ENCODE data around the gene PHLDA1. TPM values are rescaled to one million over a fixed set of nuclear protein-coding genes. Genes with fewer than 3 reads are reported as not detected.

PHLDA1 gene
- total and polyA plus RNA-seq, 7 experiments from 2014 or later = 0.20 to 25.1 (median 1.5) TPM

DNA sequence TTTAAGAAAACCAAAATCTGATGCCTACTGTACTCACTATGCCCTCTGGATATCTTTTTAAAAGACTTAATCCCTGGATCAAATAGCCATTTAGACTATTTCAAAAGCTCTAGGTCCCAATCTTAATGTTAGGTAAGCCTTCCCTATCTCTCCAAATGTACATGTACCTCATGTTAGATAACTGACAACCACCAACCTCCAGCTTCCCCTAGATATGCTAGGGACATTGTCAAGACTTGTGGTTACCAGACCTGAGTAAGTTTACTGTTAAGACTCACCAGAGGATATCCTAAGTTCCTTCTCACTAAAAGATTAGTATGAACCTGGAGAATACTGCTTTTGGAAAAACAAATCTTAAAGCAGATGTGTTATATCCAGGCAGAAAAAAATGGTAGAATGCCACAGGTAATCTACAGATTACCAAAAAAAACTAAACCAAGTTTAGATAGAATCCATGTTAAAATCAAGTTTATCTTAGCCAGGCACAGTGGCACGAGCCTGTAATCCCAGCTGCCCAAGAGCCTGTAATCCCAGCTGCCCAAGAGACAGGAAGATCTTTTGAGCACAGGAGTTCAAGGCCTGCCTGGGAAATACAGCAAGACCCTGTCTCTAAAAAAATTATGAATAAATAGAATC, 43.2 kb upstream of the PHLDA1 start:
- ChIA-PET POLR2A (no interaction called here), CTCF (no interaction called here)
- H3K27ac Mint-ChIP-seq = peak overlapping the region in 1 of 9 donors; percentile 8
- Histone ChIP-seq H3K36me3 (ENCODE audit: control insufficient read depth in 2 of 3, insufficient read depth in 3 of 3, low read length in 3 of 3) (peaks cover 0 to 9% (median 0%) of the 10 kb centered on the region in 3 experiments), H3K27me3 (ENCODE audit: control insufficient read depth in 2 of 2, insufficient read depth in 2 of 2, low read length in 2 of 2) (no peaks in the 10 kb centered on the region), H3K4me3 (ENCODE audit: low read length) (no peak overlapping the region), H3K27ac (ENCODE audit: low read depth, low read length) (no peak overlapping the region), H3K9me3 (ENCODE audit: control insufficient read depth in 2 of 3, low read length in 3 of 3) (no peaks in the 10 kb centered on the region), H3K4me1 (ENCODE audit: control insufficient read depth in 2 of 2, insufficient read depth in 2 of 2, low read length in 2 of 2) (peaks cover 0 to 10% of the 10 kb centered on the region in 2 donors)
- H3K4me3 Mint-ChIP-seq = peak overlapping the region in 4 of 10 donors; percentile 2 to 16 (median 10)
- H3K9me3 Mint-ChIP-seq = peaks cover 0 to 11% (median 2%) of the 10 kb centered on the region in 11 donors
- ATAC-seq = peak; percentile 55
- H3K27me3 Mint-ChIP-seq = no peaks in the 10 kb centered on the region
- peaks cover 45 to 91% (median 77%) of the 10 kb centered on the region in 7 donors for H3K4me1 Mint-ChIP-seq
- intact Hi-C loops (cut with micrococcal nuclease) = loop anchor here (1.0 kb wide), 2 partner anchors 7 to 8 kb away; no protein-coding TSS in a partner anchor
- H3K36me3 Mint-ChIP-seq = peaks cover 19 to 47% (median 33%) of the 10 kb centered on the region in 5 donors
- DNase-seq = no peak

GRCh38 chr12:76073561-76073960, 42.0 kb upstream of the PHLDA1 start:
- CTCF ChIA-PET = interaction anchor here (1.1 kb wide), 1 partner anchor 481 kb away, joined by 3 read pairs; no protein-coding TSS in a partner anchor
- Histone ChIP-seq H3K36me3 (ENCODE audit: control insufficient read depth in 2 of 3, insufficient read depth in 3 of 3, low read length in 3 of 3) (peaks cover 0 to 13% (median 0%) of the 10 kb centered on the region in 3 experiments), H3K27me3 (ENCODE audit: control insufficient read depth in 2 of 2, insufficient read depth in 2 of 2, low read length in 2 of 2) (no peaks in the 10 kb centered on the region), H3K4me1 (ENCODE audit: control insufficient read depth in 2 of 2, insufficient read depth in 2 of 2, low read length in 2 of 2) (peaks cover 0 to 10% of the 10 kb centered on the region in 2 donors), H3K9me3 (ENCODE audit: control insufficient read depth in 2 of 3, low read length in 3 of 3) (no peaks in the 10 kb centered on the region), H3K4me3 (ENCODE audit: low read length) (no peak overlapping the region), H3K27ac (ENCODE audit: low read depth, low read length) (no peak overlapping the region)
- Mint-ChIP-seq H3K27me3 (no peaks in the 10 kb centered on the region), H3K9me3 (peaks cover 0 to 3% (median 0%) of the 10 kb centered on the region in 11 donors), H3K4me3 (peak overlapping the region in 3 of 10 donors; percentile 3 to 30 (median 18)), H3K36me3 (peaks cover 15 to 48% (median 30%) of the 10 kb centered on the region in 5 donors), H3K4me1 (peaks cover 43 to 92% (median 77%) of the 10 kb centered on the region in 7 donors), H3K27ac (peak overlapping the region in 2 of 9 donors; percentile 5 to 39)
- DNase-seq (no peak), ATAC-seq (no peak)
- intact Hi-C loops (cut with micrococcal nuclease) = no loop called here
- POLR2A ChIA-PET = no interaction called here

DNA sequence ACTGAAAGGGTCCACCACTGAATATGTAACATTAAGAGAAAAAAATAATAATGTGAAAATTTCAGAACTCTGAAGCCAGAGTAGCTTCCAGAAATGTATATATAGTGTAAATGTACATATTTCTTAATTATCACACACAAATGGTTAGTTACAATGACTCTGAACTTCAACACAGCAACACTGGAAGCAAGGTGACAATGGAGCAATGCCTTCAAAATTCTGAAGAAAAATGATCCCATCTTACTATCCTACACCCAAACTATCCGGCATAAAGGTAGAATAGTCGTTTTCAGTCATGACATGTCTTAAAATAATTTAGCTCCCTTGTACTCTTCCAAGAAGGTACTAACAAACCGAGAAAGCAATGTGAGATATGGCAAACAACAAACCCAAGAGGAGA, 41.0 kb upstream of the PHLDA1 start:
- no peak overlapping the region for H3K4me3 ChIP-seq (ENCODE audit: low read length)
- ATAC-seq (no peak), DNase-seq (no peak)
- peak overlapping the region in 3 of 10 donors; percentile 4 to 42 (median 32) for H3K4me3 Mint-ChIP-seq
- peak overlapping the region in 1 of 9 donors; percentile 7 for H3K27ac Mint-ChIP-seq
- H3K4me1 ChIP-seq (ENCODE audit: control insufficient read depth in 2 of 2, insufficient read depth in 2 of 2, low read length in 2 of 2) = peaks cover 0 to 10% of the 10 kb centered on the region in 2 donors
- H3K27me3 Mint-ChIP-seq = no peaks in the 10 kb centered on the region
- no peaks in the 10 kb centered on the region for H3K9me3 ChIP-seq (ENCODE audit: control insufficient read depth in 2 of 3, low read length in 3 of 3)
- peaks cover 38 to 94% (median 80%) of the 10 kb centered on the region in 7 donors for H3K4me1 Mint-ChIP-seq
- H3K36me3 Mint-ChIP-seq = peaks cover 13 to 53% (median 33%) of the 10 kb centered on the region in 5 donors
- ChIA-PET CTCF (no interaction called here), POLR2A (no interaction called here)
- no peak overlapping the region for H3K27ac ChIP-seq (ENCODE audit: low read depth, low read length)
- peaks cover 0 to 22% (median 0%) of the 10 kb centered on the region in 3 experiments for H3K36me3 ChIP-seq (ENCODE audit: control insufficient read depth in 2 of 3, insufficient read depth in 3 of 3, low read length in 3 of 3)
- intact Hi-C loops (cut with micrococcal nuclease) = no loop called here
- no peaks in the 10 kb centered on the region for H3K27me3 ChIP-seq (ENCODE audit: control insufficient read depth in 2 of 2, insufficient read depth in 2 of 2, low read length in 2 of 2)
- no peaks in the 10 kb centered on the region for H3K9me3 Mint-ChIP-seq

DNA sequence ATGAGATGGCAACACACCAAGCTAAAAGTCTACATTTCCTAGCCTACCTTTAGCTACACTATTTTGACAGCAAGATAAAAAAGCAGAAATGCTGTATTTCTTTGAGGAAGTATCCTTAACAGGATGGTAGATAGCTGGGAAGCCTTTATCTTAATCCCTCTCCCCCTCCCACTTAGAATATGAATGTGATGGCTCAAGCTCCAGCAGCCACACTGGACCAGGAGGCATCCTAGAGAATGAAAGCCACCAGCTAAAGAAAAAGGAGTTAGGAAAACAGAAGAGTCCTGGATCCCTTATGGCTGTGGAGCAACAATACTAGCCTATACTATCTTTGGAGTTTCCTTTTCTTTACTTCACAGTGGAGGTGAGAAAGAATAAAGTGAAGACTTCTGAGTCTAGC, 37.8 kb upstream of the PHLDA1 start:
- Mint-ChIP-seq H3K36me3 (peaks cover 30 to 84% (median 60%) of the 10 kb centered on the region in 5 donors), H3K9me3 (peaks cover 0 to 17% (median 13%) of the 10 kb centered on the region in 11 donors), H3K27me3 (no peaks in the 10 kb centered on the region), H3K4me1 (peaks cover 32 to 80% (median 64%) of the 10 kb centered on the region in 7 donors), H3K4me3 (no peak overlapping the region), H3K27ac (peak overlapping the region in 2 of 9 donors; percentile 5 to 32)
- Histone ChIP-seq H3K9me3 (ENCODE audit: control insufficient read depth in 2 of 3, low read length in 3 of 3) (peaks cover 0 to 12% (median 0%) of the 10 kb centered on the region in 3 experiments), H3K4me1 (ENCODE audit: control insufficient read depth in 2 of 2, insufficient read depth in 2 of 2, low read length in 2 of 2) (peaks cover 0 to 5% of the 10 kb centered on the region in 2 donors), H3K27ac (ENCODE audit: low read depth, low read length) (no peak overlapping the region), H3K36me3 (ENCODE audit: control insufficient read depth in 2 of 3, insufficient read depth in 3 of 3, low read length in 3 of 3) (peaks cover 0 to 47% (median 4%) of the 10 kb centered on the region in 3 experiments), H3K27me3 (ENCODE audit: control insufficient read depth in 2 of 2, insufficient read depth in 2 of 2, low read length in 2 of 2) (no peaks in the 10 kb centered on the region), H3K4me3 (ENCODE audit: low read length) (no peak overlapping the region)
- DNase-seq = no peak
- POLR2A ChIA-PET = no interaction called here
- no peak for ATAC-seq
- intact Hi-C loops (cut with micrococcal nuclease) = no loop called here
- CTCF ChIA-PET = no interaction called here

GRCh38 chr12:76065917-76066316, 34.3 kb upstream of the PHLDA1 start:
- Histone ChIP-seq H3K27me3 (ENCODE audit: control insufficient read depth in 2 of 2, insufficient read depth in 2 of 2, low read length in 2 of 2) (no peaks in the 10 kb centered on the region), H3K4me1 (ENCODE audit: control insufficient read depth in 2 of 2, insufficient read depth in 2 of 2, low read length in 2 of 2) (no peaks in the 10 kb centered on the region), H3K27ac (ENCODE audit: low read depth, low read length) (no peak overlapping the region), H3K9me3 (ENCODE audit: control insufficient read depth in 2 of 3, low read length in 3 of 3) (peaks cover 0 to 12% (median 0%) of the 10 kb centered on the region in 3 experiments), H3K4me3 (ENCODE audit: low read length) (no peak overlapping the region), H3K36me3 (ENCODE audit: control insufficient read depth in 2 of 3, insufficient read depth in 3 of 3, low read length in 3 of 3) (peaks cover 0 to 66% (median 9%) of the 10 kb centered on the region in 3 experiments)
- H3K4me1 Mint-ChIP-seq = peaks cover 19 to 57% (median 46%) of the 10 kb centered on the region in 7 donors
- ChIA-PET CTCF (interaction anchor here (0.6 kb wide), 1 partner anchor 18 kb away, joined by 8 read pairs; no protein-coding TSS in a partner anchor), POLR2A (no interaction called here)
- no peak for DNase-seq
- no peak overlapping the region for H3K4me3 Mint-ChIP-seq
- H3K36me3 Mint-ChIP-seq = peaks cover 20 to 87% (median 66%) of the 10 kb centered on the region in 5 donors
- H3K9me3 Mint-ChIP-seq = peaks cover 0 to 20% (median 13%) of the 10 kb centered on the region in 11 donors
- intact Hi-C loops (cut with micrococcal nuclease) = no loop called here
- H3K27me3 Mint-ChIP-seq = no peaks in the 10 kb centered on the region
- no peak overlapping the region for H3K27ac Mint-ChIP-seq
- ATAC-seq = no peak

- Histone ChIP-seq H3K4me1 (ENCODE audit: control insufficient read depth in 2 of 2, insufficient read depth in 2 of 2, low read length in 2 of 2) (no peaks in the 10 kb centered on the region), H3K27me3 (ENCODE audit: control insufficient read depth in 2 of 2, insufficient read depth in 2 of 2, low read length in 2 of 2) (no peaks in the 10 kb centered on the region), H3K9me3 (ENCODE audit: control insufficient read depth in 2 of 3, low read length in 3 of 3) (peaks cover 0 to 12% (median 0%) of the 10 kb centered on the region in 3 experiments), H3K4me3 (ENCODE audit: low read length) (no peak overlapping the region), H3K27ac (ENCODE audit: low read depth, low read length) (no peak overlapping the region), H3K36me3 (ENCODE audit: control insufficient read depth in 2 of 3, insufficient read depth in 3 of 3, low read length in 3 of 3) (peaks cover 0 to 65% (median 9%) of the 10 kb centered on the region in 3 experiments)
- H3K4me3 Mint-ChIP-seq = peak overlapping the region in 2 of 10 donors; percentile 5 to 19
- ATAC-seq = no peak
- peaks cover 0 to 20% (median 13%) of the 10 kb centered on the region in 11 donors for H3K9me3 Mint-ChIP-seq
- ChIA-PET POLR2A (no interaction called here), CTCF (no interaction called here)
- intact Hi-C loops (cut with micrococcal nuclease) = no loop called here
- no peak for DNase-seq
- H3K27ac Mint-ChIP-seq = peak overlapping the region in 1 of 9 donors; percentile 40
- peaks cover 22 to 87% (median 67%) of the 10 kb centered on the region in 5 donors for H3K36me3 Mint-ChIP-seq
- H3K27me3 Mint-ChIP-seq = no peaks in the 10 kb centered on the region
- H3K4me1 Mint-ChIP-seq = peaks cover 15 to 50% (median 45%) of the 10 kb centered on the region in 7 donors
These were observed 33.3 kb upstream of the PHLDA1 start for GRCh38 chr12:76064904-76065303.
